Measurements from ENCODE around the gene CLEC11A. TPM values are rescaled to one million over a fixed set of nuclear protein-coding genes. Genes with fewer than 3 reads are reported as not detected.

CLEC11A gene
- total and polyA plus RNA-seq, 2 of the 8 experiments (the other 6 are each of a cell fraction or from before 2014, with no cell fraction given), result 4.3 to 17.4 TPM

GRCh38 chr19:50693064-50693975 lies 29.8 kb upstream of the CLEC11A start (continued):
- TF ChIP-seq MAX (IDR thresholded peaks at IDR 0.05), result peak; percentile 60; the same call in 1 of the 2 replicates
- TF ChIP-seq KDM4A (IDR thresholded peaks at IDR 0.05; ENCODE audit: low read depth, low read length, severe bottlenecking), result peak; percentile 44
- no peak for TF ChIP-seq EP300 (IDR thresholded peaks at IDR 0.05; ENCODE audit: borderline replicate concordance in 1 of 2, low read depth in 2 of 2, low read length in 2 of 2)
- no peak for TF ChIP-seq KDM1A (IDR thresholded peaks at IDR 0.05; ENCODE audit: borderline replicate concordance, low read length)
- TF ChIP-seq ASH2L (IDR thresholded peaks at IDR 0.05; ENCODE audit: low read length), result peak; percentile 35
- no peak for TF ChIP-seq CHD1 (IDR thresholded peaks at IDR 0.05; ENCODE audit: low read depth, low read length)
- TF ChIP-seq YY1 (IDR thresholded peaks at IDR 0.05; ENCODE audit: low read depth, low read length), result no peak
